Left ventricle myocardium inferior (tissue), 1 donor: ENCODE results near the gene RASAL3. TPM values are rescaled to one million over a fixed set of nuclear protein-coding genes. Genes with fewer than 3 reads are reported as not detected.

Source experiments
- DNase-seq: peaks from one replicate; pipeline ENCODE4 v3.0.0-alpha.2; 2020
- H3K27ac ChIP-seq: fragments of 200-600 bp; replicated peaks from 2 replicates; pipeline ENCODE4 v1.8.0; 2021
- H3K27me3 ChIP-seq: fragments of 200-600 bp; 2 replicates; pipeline ENCODE4 v1.8.0; 2021; ENCODE audit warnings: low read depth
- H3K36me3 ChIP-seq: fragments of 200-600 bp; 2 replicates; pipeline ENCODE4 v1.8.0; 2021
- H3K4me1 ChIP-seq: fragments of 200-600 bp; 2 replicates; pipeline ENCODE4 v1.8.0; 2021
- H3K4me3 ChIP-seq: fragments of 200-600 bp; 2 replicates; pipeline ENCODE4 v1.8.0; 2021; ENCODE audit warnings: mild to moderate bottlenecking, moderate library complexity
- H3K9me3 ChIP-seq: fragments of 200-600 bp; replicated peaks from 2 replicates; pipeline ENCODE4 v1.8.0; 2021
- CTCF ChIP-seq: fragments of 200-600 bp; IDR thresholded peaks from 2 replicates; pipeline ENCODE4 v1.8.0; 2021; ENCODE audit warnings: antibody characterized with exemption, mild to moderate bottlenecking, borderline replicate concordance
- intact Hi-C: fragments of 100-400 bp; cut with micrococcal nuclease; formaldehyde crosslinking; loops from one replicate; pipeline ENCODE4 v1.11.0; 2022
- long read RNA-seq: library from polyadenylated mRNA; unstranded; transcript quantifications from one replicate; pipeline ENCODE4 v2.0.0, GENCODE V29; 2021
- total RNA-seq: library from RNA; stranded (reverse); fragmentation: NEBNext Ultra II Directional; extraction: Animal tissue kit (Norgen Biotek cat#: 25700); gene quantifications from one replicate; pipeline ENCODE4 v1.2.1, GENCODE V29; 2021
- donor health status: DM: no; HTN: yes; CAD: no; lungs with severe emphysema.

Gene RASAL3
- 1.5 TPM for total RNA-seq
- long read RNA-seq, partial matches to known transcripts = 0 of 5 reads
- long read RNA-seq, other reads (novel, unspliced or antisense) = 3 of 5 reads

GRCh38 chr19:15464394-15465385, at the start of gene RASAL3:
RASAL3 (minus strand) TSS chr19:15464544; CDS start chr19:15464358, 186 bp downstream.
- no peak for DNase-seq
- Histone ChIP-seq H3K27ac (no peak within 1 kb of the TSS), H3K4me3 (peak within 1 kb of the TSS; percentile 51), H3K27me3 (peaks cover 88% of the 10 kb centered on the region), H3K36me3 (no peaks in the 10 kb centered on the region), H3K4me1 (peaks cover 5% of the 10 kb centered on the region), H3K9me3 (no peaks in the 10 kb centered on the region)
- intact Hi-C loops = no loop called here
- TF ChIP-seq CTCF = no peak

- Histone ChIP-seq H3K27me3 (peaks cover 70% of the 10 kb centered on the region), H3K4me3 (no peak overlapping the region), H3K4me1 (peaks cover 8% of the 10 kb centered on the region), H3K9me3 (peaks cover 11% of the 10 kb centered on the region), H3K36me3 (no peaks in the 10 kb centered on the region), H3K27ac (no peak overlapping the region)
- TF ChIP-seq CTCF = no peak
- intact Hi-C loops = no loop called here
- DNase-seq = no peak
These were observed 47.5 kb upstream of the RASAL3 start for GRCh38 chr19:15511671-15512424.

GRCh38 chr19:15508035-15508710, 43.8 kb upstream of the RASAL3 start, which contains the start of gene CYP4F22:
CYP4F22 (plus strand) TSS chr19:15508525; CDS start chr19:15525337, 16,812 bp downstream.
- no peaks in the 10 kb centered on the region for H3K36me3 ChIP-seq
- peak within 1 kb of the TSS; percentile 43 for H3K4me3 ChIP-seq
- H3K27ac ChIP-seq = no peak within 1 kb of the TSS
- H3K4me1 ChIP-seq = peaks cover 8% of the 10 kb centered on the region
- TF ChIP-seq CTCF = no peak
- DNase-seq = no peak
- H3K9me3 ChIP-seq = no peaks in the 10 kb centered on the region
- intact Hi-C loops = no loop called here
- H3K27me3 ChIP-seq = peaks cover 95% of the 10 kb centered on the region

GRCh38 chr19:15507068-15508034, 43.0 kb upstream of the RASAL3 start:
- no peaks in the 10 kb centered on the region for H3K36me3 ChIP-seq
- intact Hi-C loops = no loop called here
- H3K27ac ChIP-seq = no peak overlapping the region
- H3K4me3 ChIP-seq = no peak overlapping the region
- H3K9me3 ChIP-seq = no peaks in the 10 kb centered on the region
- H3K27me3 ChIP-seq = peaks cover 96% of the 10 kb centered on the region
- no peak for DNase-seq
- no peak for TF ChIP-seq CTCF
- H3K4me1 ChIP-seq = peaks cover 8% of the 10 kb centered on the region
